GM19239 (cell line): ENCODE results near the gene TAS2R16.

Experiments used
- DNase-seq: peaks from one replicate; pipeline ENCODE4 v3.0.0; 2011; ENCODE audit warnings: low spot score; ENCODE audit not compliant: insufficient read length
- FAIRE-seq: peaks from 2 replicates; lab custom pipeline; 2011; peaks lifted over from hg19 to GRCh38; lab: Jason Lieb, UNC

The TAS2R16 gene, protein sequence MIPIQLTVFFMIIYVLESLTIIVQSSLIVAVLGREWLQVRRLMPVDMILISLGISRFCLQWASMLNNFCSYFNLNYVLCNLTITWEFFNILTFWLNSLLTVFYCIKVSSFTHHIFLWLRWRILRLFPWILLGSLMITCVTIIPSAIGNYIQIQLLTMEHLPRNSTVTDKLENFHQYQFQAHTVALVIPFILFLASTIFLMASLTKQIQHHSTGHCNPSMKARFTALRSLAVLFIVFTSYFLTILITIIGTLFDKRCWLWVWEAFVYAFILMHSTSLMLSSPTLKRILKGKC

DNA sequence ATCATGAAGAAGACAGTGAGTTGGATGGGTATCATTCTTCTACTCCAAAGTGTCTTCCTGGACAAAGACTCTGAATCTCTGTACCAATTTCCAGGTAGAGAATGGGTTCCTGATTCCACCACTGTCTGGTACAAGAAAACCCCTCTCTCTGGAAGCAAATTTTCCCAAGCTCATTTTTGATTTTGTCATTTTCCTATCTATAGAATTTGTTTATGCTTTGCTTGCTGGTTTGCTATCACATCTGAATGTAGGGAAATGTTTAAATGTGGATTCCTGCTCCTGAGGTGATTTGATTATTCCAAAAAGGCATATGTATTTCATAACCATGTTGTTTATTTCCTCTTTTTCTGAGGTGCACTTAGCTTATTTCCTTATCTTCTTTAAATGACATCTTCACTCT, at the start of gene TAS2R16:
Gene TAS2R16 (minus strand): TSS at position 101 of the 400 bp plus-strand sequence. CDS start 66 bp downstream, at position 35.
- no peak for DNase-seq
- FAIRE-seq = no peak

DNA sequence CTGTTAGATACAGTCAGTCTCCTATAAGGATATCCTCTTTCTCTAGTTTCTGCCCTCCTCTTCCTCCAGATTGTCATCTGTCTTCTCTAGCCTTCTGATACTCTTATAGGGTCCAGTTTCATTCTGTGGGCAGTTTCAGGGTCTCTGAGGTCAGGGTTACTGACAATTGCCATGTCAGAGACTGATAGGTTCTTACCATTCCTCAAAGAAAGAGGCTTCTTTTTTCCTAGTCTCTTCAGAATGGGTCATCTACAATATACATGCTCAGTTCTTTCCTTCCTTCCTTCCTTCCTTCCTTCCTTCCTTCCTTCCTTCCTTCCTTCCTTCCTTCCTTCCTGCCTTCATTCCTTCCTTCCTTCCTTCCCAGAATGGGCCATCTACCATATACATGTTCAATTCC, 48.1 kb upstream of the TAS2R16 start:
- FAIRE-seq = no peak

DNA sequence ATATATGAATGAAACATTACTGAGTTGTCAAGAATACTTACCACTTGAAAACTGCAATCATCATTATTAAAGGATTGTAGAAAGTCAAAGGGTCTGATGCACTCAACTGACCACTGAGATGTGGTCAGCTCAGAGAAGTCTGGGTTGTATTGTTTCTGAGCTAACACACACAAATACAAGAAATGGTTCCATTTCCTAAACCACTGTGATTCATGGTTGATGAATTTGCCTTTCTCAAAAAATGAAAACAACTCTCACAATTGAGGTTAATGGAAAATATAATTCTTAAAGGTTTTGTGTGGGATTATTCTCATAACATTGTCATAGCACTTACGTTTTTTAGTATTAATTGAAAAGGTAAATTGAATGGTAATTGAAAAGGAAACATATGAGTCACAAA, 45.6 kb upstream of the TAS2R16 start:
- no peak for DNase-seq
- FAIRE-seq = no peak

More for the DNA sequence above, 48.1 kb upstream of the TAS2R16 start:
- no peak for DNase-seq

DNA sequence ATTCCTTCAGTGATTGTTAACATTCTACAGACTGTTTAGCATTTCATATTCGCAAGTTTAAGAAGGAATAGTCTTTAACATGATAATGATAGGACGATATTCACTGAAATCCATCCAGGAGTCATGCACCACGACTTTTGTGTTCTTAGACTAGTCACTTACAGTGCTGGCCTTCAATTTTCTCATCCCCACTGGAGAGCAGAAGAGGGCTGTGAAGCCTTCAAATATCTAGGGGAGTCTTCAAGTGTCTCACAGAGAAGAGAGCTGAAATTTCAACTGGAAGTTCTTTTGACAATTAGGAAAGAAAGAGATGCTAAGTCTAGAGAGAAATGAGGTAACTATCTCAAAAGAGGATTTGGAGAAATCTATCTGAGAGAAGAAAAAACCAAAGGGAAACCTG, 43.8 kb upstream of the TAS2R16 start:
- DNase-seq (no peak), FAIRE-seq (no peak)

DNA sequence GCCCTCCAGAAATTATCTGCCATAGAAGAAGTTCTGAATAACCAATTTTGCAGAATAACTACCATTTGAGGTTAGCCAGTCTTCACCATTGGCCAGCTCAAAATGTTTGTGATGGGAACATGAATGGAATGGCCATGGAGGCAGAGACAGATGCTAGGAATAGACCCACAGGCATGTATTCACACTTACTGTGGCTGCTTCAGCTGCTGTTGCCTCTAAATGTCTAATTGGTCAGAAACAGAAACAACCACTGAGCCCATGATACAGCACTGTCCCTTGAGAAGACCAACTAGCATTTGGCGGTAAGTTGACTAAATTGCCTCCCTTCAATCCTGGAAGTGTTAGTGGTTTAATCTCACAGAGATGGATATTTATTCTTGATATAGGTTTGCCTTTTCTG, 38.6 kb upstream of the TAS2R16 start:
- no peak for DNase-seq
- no peak for FAIRE-seq

DNA sequence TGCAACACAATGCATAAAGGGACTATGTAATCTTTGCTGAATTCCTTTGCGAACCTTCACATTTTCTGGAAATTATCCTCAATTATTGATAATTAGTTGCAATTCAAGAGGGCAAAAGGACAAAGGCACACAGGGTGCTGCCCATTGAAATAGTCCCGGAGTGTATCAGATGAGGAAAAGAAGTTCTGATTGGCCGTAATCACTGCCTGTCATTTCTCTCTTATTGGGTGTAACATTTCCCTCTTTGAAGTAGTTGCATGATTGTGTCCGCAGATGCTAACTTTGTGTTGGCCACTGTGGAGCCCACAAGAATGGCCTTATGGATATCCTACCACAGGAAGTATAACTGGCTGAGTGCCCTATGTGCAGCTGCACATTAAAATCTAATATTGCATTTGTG, 35.1 kb upstream of the TAS2R16 start:
- FAIRE-seq (no peak), DNase-seq (no peak)

DNA sequence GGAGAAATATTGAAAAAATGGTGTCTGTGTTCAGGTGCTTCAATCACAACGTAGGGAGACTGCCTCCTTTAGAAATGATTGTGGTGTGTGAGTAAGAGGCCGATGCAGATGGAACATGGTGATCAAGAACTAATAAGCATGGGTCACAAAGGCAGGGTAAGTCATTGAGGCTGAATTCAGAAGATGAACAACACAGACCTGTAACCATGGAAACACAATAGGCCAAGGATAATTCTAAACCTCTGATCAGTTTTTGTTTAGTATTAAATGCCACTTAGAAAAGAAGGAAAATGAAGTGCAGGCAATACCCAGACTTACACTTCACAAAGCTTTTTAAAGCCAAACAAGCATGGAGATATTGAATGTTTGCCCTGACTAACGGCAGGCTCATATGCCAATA, 32.8 kb upstream of the TAS2R16 start:
- FAIRE-seq (no peak), DNase-seq (no peak)

DNA sequence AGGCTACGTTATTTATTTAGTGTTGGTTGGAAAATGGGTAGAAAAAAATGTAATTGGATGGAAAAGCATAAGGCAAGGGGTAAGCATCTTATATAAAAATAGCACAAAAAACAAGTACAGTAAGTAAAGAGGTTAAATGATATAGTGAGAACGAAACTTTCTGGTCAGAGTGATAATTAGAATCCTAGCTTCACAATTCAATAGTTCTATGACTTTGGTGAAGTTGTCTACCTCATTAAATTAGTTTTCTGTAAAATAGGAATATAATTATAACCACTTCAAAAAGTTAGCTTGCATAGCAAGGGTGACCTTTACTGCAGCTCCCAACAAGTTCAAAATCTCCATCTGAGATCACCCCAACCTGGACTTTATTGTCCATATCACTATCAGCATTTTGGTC, 30.8 kb upstream of the TAS2R16 start:
- DNase-seq (no peak), FAIRE-seq (no peak)

DNA sequence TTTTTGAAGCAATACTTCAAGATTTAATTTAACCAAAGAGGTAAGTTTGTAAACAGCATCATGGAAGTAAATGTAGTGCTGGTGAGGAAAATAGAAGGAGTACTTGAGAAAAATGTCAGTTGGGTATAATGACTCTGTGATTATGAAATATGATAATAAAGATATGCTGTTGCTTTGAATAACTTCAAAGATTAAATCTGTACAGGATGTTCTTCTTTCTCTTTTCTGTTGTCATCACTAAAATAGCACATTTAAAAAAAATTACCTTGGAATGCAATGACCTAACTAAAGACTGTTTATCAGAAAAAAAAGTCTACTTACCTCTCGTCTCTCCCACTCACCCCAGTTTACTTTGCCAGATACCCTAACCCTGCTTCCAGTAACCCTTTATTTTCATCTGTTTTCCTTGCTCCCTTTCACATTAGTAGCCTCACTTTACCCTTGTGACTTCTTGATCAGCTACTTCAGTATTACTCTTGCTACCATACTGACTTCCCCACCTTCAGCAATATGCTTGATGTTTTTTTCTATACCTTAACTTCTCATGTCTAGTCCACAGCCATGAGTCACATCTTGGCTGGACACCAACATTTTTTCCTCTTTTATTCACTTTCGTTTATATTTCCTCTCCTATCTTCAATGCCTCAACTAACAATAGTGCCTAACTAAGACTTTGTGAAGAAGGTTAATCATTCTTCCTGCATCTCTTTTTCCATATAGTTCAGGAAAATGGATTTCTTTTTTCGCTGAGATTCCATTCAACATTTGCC, 29.7 kb upstream of the TAS2R16 start:
- no peak for FAIRE-seq
- DNase-seq = no peak

DNA sequence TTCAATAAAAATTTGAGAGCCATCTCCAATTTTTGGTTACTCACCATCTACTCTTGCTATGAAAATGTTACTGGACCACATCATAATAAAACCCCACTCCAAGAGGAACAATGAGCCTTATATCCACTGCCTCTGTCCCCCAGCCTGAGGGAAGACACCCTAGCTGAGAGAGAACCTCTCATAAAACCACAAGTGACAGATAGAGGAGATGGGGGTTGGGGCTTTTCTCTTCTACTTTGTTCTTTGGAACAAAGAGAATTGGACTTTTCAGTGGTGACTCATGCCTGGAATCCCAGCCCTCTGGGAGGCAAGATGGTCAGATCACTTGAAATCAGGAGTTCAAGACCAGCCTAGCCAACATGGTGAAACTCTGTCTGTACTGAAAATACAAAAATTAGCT, 27.6 kb upstream of the TAS2R16 start:
- FAIRE-seq (no peak), DNase-seq (no peak)

DNA sequence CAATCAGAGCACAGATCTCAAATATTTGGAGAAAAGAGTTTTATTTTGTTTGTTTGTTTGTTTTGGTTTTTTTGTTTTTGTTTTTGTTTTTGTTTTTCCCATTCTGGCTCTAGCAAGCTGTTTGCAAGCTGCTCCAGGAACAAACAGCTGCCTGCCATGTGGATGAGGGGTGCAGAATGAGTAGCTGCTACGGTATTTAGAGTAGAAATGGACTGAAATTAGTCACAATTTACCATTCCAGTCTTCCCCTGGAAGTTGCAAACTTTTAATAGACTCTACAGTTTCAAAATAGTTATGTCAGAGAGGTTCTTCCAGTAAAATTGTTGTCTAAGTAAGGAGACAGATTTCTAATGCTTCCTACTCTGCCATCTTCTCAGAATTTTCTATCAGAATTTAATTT, 27.1 kb upstream of the TAS2R16 start:
- FAIRE-seq (no peak), DNase-seq (no peak)

DNA sequence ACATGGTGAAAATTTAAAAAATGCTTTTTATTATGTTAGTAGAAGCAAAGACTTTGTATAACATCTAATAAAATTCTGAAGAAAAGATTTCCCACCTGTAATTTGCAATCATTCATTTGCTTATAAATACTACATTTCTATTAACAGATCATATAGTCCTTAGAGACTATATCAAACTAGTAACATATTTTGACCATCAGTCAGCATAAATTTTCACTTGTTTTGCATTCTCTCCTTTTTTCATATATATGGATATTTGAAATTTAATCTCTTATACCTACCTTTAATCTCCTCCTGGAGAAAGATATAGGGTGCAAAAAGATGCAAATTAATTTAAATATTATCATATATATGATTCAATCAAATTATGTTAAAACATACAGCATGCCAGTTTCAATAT, 16.9 kb upstream of the TAS2R16 start:
- no peak for FAIRE-seq

DNA sequence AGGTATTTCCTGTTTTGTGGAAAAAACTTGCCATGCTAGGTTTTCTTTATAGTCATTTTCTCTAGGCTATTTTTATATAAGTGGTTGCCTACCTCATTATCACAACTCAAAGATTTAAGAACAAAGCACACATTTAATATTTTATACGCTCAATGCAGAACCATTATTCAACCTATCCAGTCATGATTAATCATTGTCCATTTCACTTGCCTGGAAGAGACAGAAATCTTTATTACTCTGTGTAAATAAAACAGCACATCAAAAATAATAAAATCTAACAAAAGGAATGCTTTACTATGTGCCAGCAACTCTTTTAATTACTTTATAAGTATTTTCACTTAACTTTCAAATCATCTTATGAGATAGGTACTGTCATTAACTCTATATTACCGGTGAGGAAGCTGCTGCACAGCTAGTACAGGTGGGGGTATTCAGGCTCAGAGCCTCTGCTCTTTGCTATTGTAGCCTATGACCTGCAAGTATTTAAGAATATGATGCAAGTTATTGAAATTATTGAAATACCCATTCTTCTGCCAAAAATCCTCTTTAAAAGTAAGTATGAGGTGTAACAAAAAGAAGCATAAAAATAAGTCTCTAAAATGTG, 16.4 kb upstream of the TAS2R16 start:
- no peak for FAIRE-seq
- no peak for DNase-seq

More for the DNA sequence above, 16.9 kb upstream of the TAS2R16 start:
- no peak for DNase-seq

DNA sequence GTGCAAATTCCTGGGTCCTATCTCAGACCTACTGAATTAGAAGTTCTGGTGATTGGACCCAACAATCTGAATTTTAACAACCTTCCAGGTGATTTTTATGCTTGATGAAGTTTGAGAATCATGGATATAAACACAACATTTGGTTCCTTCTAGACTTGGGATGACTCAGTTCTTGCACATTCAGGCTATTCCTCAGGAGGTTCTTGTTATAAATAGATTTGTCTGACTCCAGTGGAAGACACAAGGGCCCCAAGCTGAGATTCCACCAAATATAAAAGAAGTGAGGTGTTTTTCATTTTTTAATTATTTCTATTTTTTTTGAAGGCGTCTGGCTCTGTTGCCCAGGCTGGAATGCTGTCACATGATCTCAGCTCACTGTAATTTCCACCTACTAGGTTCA, 9.4 kb upstream of the TAS2R16 start:
- DNase-seq = no peak
- no peak for FAIRE-seq

DNA sequence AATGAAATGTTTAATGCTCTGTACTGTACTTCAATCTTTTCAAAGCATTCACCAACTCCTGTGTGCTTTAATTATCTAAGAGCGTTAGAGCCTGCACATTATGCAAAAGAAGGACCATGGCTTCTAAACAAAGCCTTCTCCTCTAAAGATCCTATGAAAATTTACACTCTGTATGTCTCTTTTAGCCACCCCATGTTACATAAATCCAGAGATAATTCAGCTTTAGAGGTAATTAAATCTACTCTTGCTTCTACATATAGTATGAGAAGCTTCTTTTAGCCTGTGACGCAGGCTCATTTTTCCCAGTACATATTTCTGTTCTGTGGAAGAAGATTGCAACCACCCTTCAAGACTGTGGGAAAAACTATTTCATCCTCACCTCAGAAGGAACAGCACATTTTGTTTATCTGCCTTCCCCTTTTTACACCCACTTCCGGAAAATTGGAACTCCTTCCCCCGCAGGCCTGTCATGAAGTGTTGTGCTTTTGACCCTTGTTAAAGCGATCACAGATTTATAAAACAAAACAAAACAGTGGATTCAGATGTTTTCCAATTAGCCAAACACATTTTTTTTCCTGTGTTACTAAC, 8.1 kb upstream of the TAS2R16 start:
- no peak for FAIRE-seq
- no peak for DNase-seq

DNA sequence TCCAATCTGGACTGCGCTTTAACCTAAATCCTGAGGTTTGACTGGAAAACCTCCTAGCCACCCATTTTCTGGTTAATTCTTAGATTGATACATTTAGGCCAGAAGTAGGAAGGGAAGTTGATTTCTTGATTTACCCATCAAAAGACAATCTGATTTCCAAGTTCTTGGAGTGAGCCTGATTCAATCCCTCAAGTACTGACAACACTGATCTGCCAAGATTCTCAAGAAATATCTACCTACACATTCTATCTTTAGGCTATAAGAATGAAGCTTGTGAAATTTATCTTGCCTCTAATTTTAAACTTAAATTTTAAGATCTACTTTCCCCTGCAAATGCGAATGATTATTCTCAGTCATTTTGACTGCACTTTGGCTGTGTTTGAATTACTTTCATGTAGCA, 5.9 kb downstream of the TAS2R16 start:
- FAIRE-seq (no peak), DNase-seq (no peak)

DNA sequence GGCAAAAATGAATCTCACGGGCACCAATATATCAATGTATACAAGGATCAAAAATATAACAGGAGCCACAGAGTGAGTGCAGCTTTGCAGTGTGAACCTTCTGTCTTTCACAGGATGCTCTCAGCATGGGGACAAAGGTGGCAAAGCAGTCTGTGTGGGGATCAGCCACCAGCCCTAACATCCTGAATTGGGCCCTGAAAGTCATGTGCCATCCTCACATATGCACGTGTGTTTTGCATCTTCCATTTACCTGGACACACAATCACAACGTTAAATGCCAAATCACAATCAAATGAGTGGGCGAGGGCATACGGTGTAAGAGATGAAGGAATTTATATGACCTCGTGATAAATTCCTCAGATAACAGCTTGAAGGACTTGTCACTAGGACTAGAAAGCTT, 6.5 kb downstream of the TAS2R16 start:
- no peak for FAIRE-seq
- DNase-seq = no peak

DNA sequence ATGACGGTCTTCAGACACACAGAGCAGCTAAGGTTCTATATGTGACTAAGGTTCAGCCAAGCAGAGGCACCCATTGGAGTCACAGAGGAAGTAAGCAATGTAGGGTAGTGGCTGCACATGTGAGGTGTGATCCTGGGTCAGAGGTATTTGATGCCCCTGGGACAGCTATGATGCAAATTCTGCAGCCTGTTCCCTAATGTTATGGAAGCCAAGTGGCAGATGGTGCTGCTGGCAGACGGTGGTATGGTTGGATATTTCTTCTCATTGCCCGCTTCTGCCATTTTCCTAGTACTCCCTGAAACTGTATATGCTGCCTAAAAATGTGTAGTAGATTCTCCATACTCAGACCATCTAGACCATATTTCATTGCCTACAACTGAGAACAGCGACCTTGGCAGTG, 7.2 kb downstream of the TAS2R16 start:
- no peak for FAIRE-seq
- no peak for DNase-seq

DNA sequence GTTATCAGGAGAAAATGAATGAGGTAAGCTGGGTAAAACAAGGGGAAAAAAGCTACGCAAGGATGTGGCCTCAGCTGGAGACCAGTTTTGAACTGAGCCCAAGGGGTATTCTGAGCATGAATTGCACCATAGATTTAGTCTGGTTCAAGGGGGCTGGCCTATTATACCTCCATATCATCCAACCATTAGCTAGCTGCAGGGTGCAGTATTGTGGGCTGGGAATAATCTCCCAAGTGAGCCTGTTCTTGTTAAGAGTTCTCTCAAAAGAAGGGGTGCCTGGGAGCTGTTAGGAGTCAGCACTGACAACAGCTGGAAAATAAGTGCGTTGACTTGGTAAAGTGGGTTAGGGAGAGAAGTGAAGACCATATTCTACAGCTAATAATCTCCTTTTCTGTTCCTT, 8.0 kb downstream of the TAS2R16 start:
- DNase-seq = no peak
- no peak for FAIRE-seq

DNA sequence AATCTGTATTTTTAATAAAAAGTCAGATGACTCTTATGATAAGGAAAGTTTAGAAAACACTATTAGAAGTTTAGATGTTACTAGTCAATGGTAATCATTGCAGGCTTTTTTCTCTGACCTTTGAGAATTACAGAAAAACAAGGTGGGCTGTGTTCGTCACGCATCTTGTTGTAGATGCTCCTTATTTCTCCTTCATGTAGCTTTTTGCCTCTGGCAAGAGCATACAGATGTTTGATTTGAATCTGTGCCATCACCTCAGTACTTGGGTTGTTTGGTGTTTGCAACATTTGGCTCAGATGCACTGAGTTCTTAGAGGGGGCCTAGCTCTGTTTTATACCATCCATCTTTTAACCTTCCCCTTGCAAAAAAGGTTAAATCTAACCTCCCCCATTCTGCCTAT, 11.5 kb downstream of the TAS2R16 start:
- no peak for FAIRE-seq
- no peak for DNase-seq

DNA sequence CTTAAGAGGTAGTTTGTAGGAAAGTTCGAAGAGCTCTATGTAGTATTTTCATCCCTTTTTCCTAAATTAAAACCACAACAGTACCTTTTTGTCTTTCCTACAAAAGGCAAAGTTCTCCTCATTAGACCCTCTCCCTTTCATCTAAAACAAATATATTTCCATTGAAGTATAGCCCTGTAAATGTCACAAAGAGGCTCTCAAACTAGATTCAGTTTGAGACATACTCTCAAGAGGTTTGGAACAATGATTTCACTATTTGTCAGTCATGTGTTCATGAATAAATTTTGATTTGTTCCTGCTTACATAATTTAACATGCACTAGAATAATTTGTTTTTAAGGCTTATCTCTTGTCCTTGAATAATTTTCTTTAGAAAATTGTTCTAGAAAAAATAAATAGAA, 12.2 kb downstream of the TAS2R16 start:
- FAIRE-seq (no peak), DNase-seq (no peak)
